HFFc6 (cell line): ENCODE data around the gene SPIN1. TPM values are rescaled to one million over a fixed set of nuclear protein-coding genes. Genes with fewer than 3 reads are reported as not detected.

Experiments
- DNase-seq: peaks from one replicate; pipeline ENCODE4 v3.0.0-alpha.2; 2018
- H3K27ac Mint-ChIP-seq: 2 replicates; pipeline ENCODE4 v1.8.0; 2020; ENCODE audit warnings: mild to moderate bottlenecking, mixed read lengths
- H3K27me3 Mint-ChIP-seq: 2 replicates; pipeline ENCODE4 v1.8.0; 2021; ENCODE audit warnings: mild to moderate bottlenecking, moderate library complexity, mixed read lengths; ENCODE audit not compliant: insufficient read depth
- H3K36me3 Mint-ChIP-seq: 2 replicates; pipeline ENCODE4 v1.8.0; 2021; ENCODE audit warnings: low read depth, mixed read lengths
- H3K4me1 Mint-ChIP-seq: 2 replicates; pipeline ENCODE4 v1.8.0; 2020; ENCODE audit warnings: low read depth, mixed read lengths
- H3K4me3 Mint-ChIP-seq: 2 replicates; pipeline ENCODE4 v1.8.0; 2020; ENCODE audit warnings: mild to moderate bottlenecking, moderate library complexity, mixed read lengths
- H3K9me3 Mint-ChIP-seq: 2 replicates; pipeline ENCODE4 v1.8.0; 2020; ENCODE audit warnings: mild to moderate bottlenecking, mixed read lengths
- CTCF ChIP-seq: fragments of 200-600 bp; sonication (generic); IDR thresholded peaks from 2 replicates; pipeline ENCODE4 v1.5.0; 2021; ENCODE audit warnings: antibody characterized with exemption, mild to moderate bottlenecking
- total RNA-seq, 6 experiments: library from RNA; stranded (reverse); fragmentation: NEBNext Ultra II Directional; extraction: Animal tissue kit (Norgen Biotek cat#: 25700); gene quantifications; 2 replicates in 1 of 6; 3 replicates in 5 of 6; pipeline ENCODE4 v1.2.3, GENCODE V29; 2021

The SPIN1 gene
- total RNA-seq, 6 experiments from 2014 or later: 97.2 to 131 (median 119) TPM

DNA sequence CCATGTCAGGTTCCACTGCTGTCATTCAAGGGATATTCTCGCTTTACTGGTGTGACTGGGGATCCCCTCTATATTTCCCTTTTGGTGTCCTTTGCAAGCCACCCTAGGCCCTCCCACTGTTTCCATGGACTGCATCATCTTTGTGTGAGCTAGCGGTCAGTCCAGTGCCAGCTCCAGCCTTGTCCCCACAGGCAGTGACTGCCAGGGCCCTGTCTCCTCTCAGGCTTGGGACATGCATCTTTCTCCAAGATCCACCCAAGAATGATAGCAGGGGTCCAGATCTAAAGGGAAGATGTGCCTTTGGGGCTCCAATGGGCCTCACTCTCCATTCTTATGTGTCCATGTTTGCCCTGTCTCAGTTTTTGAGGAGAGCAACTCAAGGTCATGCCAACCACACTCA lies 109.0 kb downstream of the SPIN1 start:
- H3K27ac Mint-ChIP-seq: no peak overlapping the region
- no peak for DNase-seq
- no peak for TF ChIP-seq CTCF
- H3K9me3 Mint-ChIP-seq: no peaks in the 10 kb centered on the region
- no peak overlapping the region for H3K4me3 Mint-ChIP-seq
- no peaks in the 10 kb centered on the region for H3K36me3 Mint-ChIP-seq
- no peaks in the 10 kb centered on the region; the same call in 1 of the 2 replicates for H3K27me3 Mint-ChIP-seq
- no peaks in the 10 kb centered on the region for H3K4me1 Mint-ChIP-seq

- Mint-ChIP-seq H3K36me3 (no peaks in the 10 kb centered on the region), H3K27me3 (no peaks in the 10 kb centered on the region; the same call in 1 of the 2 replicates), H3K4me1 (no peaks in the 10 kb centered on the region), H3K9me3 (no peaks in the 10 kb centered on the region), H3K27ac (no peak overlapping the region), H3K4me3 (no peak overlapping the region)
- no peak for TF ChIP-seq CTCF
- DNase-seq: no peak
These were observed 110.6 kb downstream of the SPIN1 start for GRCh38 chr9:88498880-88499279.

DNA sequence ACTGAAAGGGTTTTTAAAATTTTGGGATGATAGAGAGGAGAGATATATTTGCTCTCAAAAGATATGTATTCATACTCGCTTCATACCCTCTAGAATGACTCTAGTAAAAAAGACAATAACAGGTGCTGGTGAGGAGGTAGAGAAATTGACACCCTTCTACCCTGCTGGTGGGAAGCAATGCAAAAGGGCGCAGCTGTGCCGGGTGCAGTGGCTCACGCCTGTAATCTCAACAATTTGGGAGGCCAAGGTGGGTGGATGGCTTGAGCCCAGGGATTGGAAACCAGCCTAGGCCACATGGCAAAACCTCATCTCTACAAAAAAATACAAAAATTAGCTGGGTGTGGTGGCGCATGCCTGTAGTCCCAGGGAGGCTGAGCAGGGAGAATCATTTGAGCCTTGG lies 112.8 kb downstream of the SPIN1 start:
- H3K27ac Mint-ChIP-seq: no peak overlapping the region
- H3K4me3 Mint-ChIP-seq: no peak overlapping the region
- H3K36me3 Mint-ChIP-seq: no peaks in the 10 kb centered on the region
- H3K27me3 Mint-ChIP-seq: no peaks in the 10 kb centered on the region; the same call in 1 of the 2 replicates
- no peaks in the 10 kb centered on the region; the same call in 1 of the 2 replicates for H3K9me3 Mint-ChIP-seq
- no peaks in the 10 kb centered on the region for H3K4me1 Mint-ChIP-seq
- DNase-seq: no peak
- no peak for TF ChIP-seq CTCF

GRCh38 chr9:88502552-88503034 lies 114.3 kb downstream of the SPIN1 start:
- Mint-ChIP-seq H3K9me3 (no peaks in the 10 kb centered on the region; the same call in 1 of the 2 replicates), H3K27ac (no peak overlapping the region), H3K36me3 (no peaks in the 10 kb centered on the region), H3K4me1 (peaks cover under 1% of the 10 kb centered on the region; the same call in 1 of the 2 replicates), H3K4me3 (no peak overlapping the region), H3K27me3 (no peaks in the 10 kb centered on the region; the same call in 1 of the 2 replicates)
- TF ChIP-seq CTCF: no peak
- no peak for DNase-seq

DNA sequence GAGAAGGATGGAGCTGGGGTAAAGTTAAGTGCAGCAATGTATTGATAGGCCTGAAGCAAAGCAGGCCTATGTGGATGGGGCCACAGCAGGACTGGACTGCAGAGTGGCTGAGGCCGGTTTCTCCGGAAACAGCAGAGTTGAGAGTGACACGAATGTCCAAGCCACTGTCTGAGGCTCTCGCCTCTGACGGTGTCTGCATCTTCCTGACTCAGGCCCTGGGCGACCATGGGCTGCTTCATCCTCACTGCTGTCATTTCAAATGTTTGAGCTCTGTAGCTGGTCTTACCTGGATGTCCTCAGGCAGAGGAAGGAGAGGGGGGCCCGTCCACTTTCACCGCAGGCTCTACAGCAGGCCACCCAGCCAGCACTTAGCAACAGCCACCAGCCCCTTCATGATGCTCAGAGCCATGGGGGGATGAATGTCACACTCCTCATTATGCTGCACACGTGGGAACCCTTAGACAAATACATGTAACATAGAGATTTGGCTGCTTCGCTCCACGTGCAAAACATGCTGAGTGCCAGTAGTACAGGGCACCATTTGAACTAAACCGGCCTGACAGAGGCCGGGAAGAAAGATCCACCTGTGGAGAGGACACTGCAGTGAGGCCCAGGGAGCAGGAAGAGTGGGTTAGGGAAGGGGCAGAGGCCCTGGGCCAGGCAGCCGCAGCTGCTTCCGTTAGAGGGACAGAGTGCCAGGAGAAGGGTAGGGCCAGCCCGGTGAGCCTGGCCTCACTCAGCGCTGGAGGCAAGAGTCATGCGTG lies 115.0 kb downstream of the SPIN1 start:
- Mint-ChIP-seq H3K27me3 (no peaks in the 10 kb centered on the region; the same call in 1 of the 2 replicates), H3K9me3 (no peaks in the 10 kb centered on the region; the same call in 1 of the 2 replicates), H3K36me3 (no peaks in the 10 kb centered on the region), H3K27ac (no peak overlapping the region), H3K4me3 (no peak overlapping the region), H3K4me1 (peaks cover 5% of the 10 kb centered on the region; the same call in 1 of the 2 replicates)
- no peak for TF ChIP-seq CTCF
- DNase-seq: no peak
